ENCODE data around the gene MTARC2.
A peak's percentile ranks its signal among the peaks of the same experiment; 100 is the strongest.

DNA sequence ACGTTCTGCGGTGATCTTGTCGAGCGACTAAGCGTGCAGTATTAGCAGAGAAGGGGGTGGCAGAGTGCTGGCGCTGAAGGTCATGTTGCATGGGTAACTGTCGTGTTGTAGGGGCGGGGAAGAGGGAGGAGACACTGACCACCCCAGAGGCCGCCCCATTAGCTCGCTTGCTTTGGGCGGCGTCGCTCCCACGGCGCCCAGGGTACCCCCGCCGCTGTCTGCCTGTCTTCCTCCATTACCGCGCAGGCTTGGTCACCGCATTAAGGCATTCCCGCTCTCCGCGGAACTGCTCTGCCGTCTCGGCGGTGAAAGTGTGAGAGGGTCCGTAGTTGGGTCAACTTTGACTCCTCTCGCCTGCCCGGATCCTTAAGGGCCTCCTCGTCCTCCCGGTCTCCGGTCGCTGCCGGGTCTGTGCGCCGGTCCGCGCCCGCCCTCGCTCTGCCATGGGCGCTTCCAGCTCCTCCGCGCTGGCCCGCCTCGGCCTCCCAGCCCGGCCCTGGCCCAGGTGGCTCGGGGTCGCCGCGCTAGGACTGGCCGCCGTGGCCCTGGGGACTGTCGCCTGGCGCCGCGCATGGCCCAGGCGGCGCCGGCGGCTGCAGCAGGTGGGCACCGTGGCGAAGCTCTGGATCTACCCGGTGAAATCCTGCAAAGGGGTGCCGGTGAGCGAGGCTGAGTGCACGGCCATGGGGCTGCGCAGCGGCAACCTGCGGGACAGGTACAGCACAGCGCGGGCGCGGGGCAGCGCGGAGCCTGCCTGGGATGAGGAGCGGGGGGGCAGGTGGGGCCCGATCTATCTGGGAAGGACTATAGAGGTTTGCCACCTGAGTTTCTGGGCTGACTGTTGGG lies at the start of gene MTARC2:
- peak in 2 of 3 donors; percentile 34 to 84 for TF ChIP-seq POLR2A (IDR thresholded peaks at IDR 0.05)
- TF ChIP-seq, protein P1, sequence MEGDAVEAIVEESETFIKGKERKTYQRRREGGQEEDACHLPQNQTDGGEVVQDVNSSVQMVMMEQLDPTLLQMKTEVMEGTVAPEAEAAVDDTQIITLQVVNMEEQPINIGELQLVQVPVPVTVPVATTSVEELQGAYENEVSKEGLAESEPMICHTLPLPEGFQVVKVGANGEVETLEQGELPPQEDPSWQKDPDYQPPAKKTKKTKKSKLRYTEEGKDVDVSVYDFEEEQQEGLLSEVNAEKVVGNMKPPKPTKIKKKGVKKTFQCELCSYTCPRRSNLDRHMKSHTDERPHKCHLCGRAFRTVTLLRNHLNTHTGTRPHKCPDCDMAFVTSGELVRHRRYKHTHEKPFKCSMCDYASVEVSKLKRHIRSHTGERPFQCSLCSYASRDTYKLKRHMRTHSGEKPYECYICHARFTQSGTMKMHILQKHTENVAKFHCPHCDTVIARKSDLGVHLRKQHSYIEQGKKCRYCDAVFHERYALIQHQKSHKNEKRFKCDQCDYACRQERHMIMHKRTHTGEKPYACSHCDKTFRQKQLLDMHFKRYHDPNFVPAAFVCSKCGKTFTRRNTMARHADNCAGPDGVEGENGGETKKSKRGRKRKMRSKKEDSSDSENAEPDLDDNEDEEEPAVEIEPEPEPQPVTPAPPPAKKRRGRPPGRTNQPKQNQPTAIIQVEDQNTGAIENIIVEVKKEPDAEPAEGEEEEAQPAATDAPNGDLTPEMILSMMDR (IDR thresholded peaks at IDR 0.05 in 8 of 11, conservative IDR thresholded peaks at IDR 0.05 in 3 of 11): peak in 1 of 11 experiments; percentile 13

Data from spleen (tissue), 7 donors.